Measurements from ENCODE around the gene NELFA. TPM values are rescaled to one million over a fixed set of nuclear protein-coding genes. Genes with fewer than 3 reads are reported as not detected.
A peak's percentile ranks its signal among the peaks of the same experiment; 100 is the strongest.

NELFA gene
- total and polyA plus RNA-seq, 2 of the 13 experiments (the other 11 are each of a cell fraction or from before 2014, with no cell fraction given), result 13.3 to 18.5 TPM

- TF ChIP-seq WIZ (CRISPR knock-in tag; IDR thresholded peaks at IDR 0.05) (no peak), PHF8 (CRISPR knock-in tag; IDR thresholded peaks at IDR 0.05) (peak; percentile 48; the same call in 1 of the 2 replicates), MXD1 (CRISPR knock-in tag; IDR thresholded peaks at IDR 0.05) (peak; percentile 55; the same call in 1 of the 2 replicates), ZNF333 (CRISPR knock-in tag; IDR thresholded peaks at IDR 0.05; ENCODE audit: borderline replicate concordance) (peak; percentile 29; the same call in 1 of the 2 replicates), ZNF704 (CRISPR knock-in tag; IDR thresholded peaks at IDR 0.05; ENCODE audit: borderline replicate concordance) (0 out of 2 replicates have a peak, but pooled peaks have one; percentile 15), PLSCR1 (CRISPR knock-in tag; IDR thresholded peaks at IDR 0.05; ENCODE audit: borderline replicate concordance) (no peak), GATAD1 (CRISPR knock-in tag; IDR thresholded peaks at IDR 0.05) (0 out of 2 replicates have a peak, but pooled peaks have one; percentile 28), CAMTA2 (CRISPR knock-in tag; IDR thresholded peaks at IDR 0.05; ENCODE audit: borderline replicate concordance) (peak; percentile 83; the same call in 1 of the 2 replicates), AHR (CRISPR knock-in tag; IDR thresholded peaks at IDR 0.05) (0 out of 2 replicates have a peak, but pooled peaks have one; percentile 46), SALL1 (CRISPR knock-in tag; IDR thresholded peaks at IDR 0.05) (peak; percentile 8; the same call in 1 of the 2 replicates), MXD3 (CRISPR knock-in tag; IDR thresholded peaks at IDR 0.05) (peak; percentile 56; the same call in 1 of the 2 replicates), ELF1 (CRISPR knock-in tag; IDR thresholded peaks at IDR 0.05) (peak; percentile 27; the same call in 1 of the 2 replicates), KDM1A (CRISPR knock-in tag; IDR thresholded peaks at IDR 0.05) (peak; percentile 69; the same call in 1 of the 2 replicates), ZNF136 (CRISPR knock-in tag; IDR thresholded peaks at IDR 0.05; ENCODE audit: low read depth) (no peak), AGO2 (optimal IDR thresholded peaks at IDR 0.05; ENCODE audit: low read depth, low read length) (peak; percentile 19), EZH2 (conservative IDR thresholded peaks at IDR 0.05; ENCODE audit: low read depth, low read length) (peak; percentile 94), ATM (IDR thresholded peaks at IDR 0.05; ENCODE audit: borderline replicate concordance) (no peak), HIVEP1 (CRISPR knock-in tag; IDR thresholded peaks at IDR 0.05) (0 out of 2 replicates have a peak, but pooled peaks have one; percentile 59), AGO1 (IDR thresholded peaks at IDR 0.05; ENCODE audit: low read depth, low read length, poor library complexity, severe bottlenecking) (peak; percentile 40), ZNF598 (CRISPR knock-in tag; IDR thresholded peaks at IDR 0.05; ENCODE audit: borderline replicate concordance) (no peak; the same call in 1 of the 2 replicates), ETS1 (CRISPR knock-in tag; IDR thresholded peaks at IDR 0.05) (no peak), ESRRA (CRISPR knock-in tag; IDR thresholded peaks at IDR 0.05; ENCODE audit: low read depth) (0 out of 2 replicates have a peak, but pooled peaks have one; percentile 40), RNF2 (conservative IDR thresholded peaks at IDR 0.05; ENCODE audit: low read depth) (0 out of 2 replicates have a peak, but pooled peaks have one; percentile 20), RFX3 (CRISPR knock-in tag; IDR thresholded peaks at IDR 0.05) (peak; percentile 84), SIX1 (CRISPR knock-in tag; IDR thresholded peaks at IDR 0.05; ENCODE audit: borderline replicate concordance) (no peak)
Measured at GRCh38 chr4:2041239-2042130, 32.7 kb upstream of the NELFA start (continued).
